Suprapubic skin (tissue), 4 donors: ENCODE data around the gene PARVB. TPM values are rescaled to one million over a fixed set of nuclear protein-coding genes. Genes with fewer than 3 reads are reported as not detected.

ENCODE experiments used
- DNase-seq, 2 donors: peaks; one replicate each; pipeline ENCODE4 v3.0.0-alpha.2; 2019; ENCODE audit warnings: low spot score in 2 of 2
- H3K27ac ChIP-seq: fragments of 200-600 bp; sonication (generic); one replicate; pipeline ENCODE4 v1.5.1; 2019
- H3K27me3 ChIP-seq: fragments of 200-600 bp; sonication (generic); one replicate; pipeline ENCODE4 v1.5.1; 2019
- H3K36me3 ChIP-seq: fragments of 200-600 bp; sonication (generic); one replicate; pipeline ENCODE4 v1.5.1; 2019
- H3K4me1 ChIP-seq: fragments of 200-600 bp; sonication (generic); one replicate; pipeline ENCODE4 v1.5.1; 2019
- H3K4me3 ChIP-seq: fragments of 200-600 bp; sonication (generic); one replicate; pipeline ENCODE4 v1.5.1; 2019; ENCODE audit warnings: mild to moderate bottlenecking
- H3K9me3 ChIP-seq: fragments of 200-600 bp; sonication (generic); one replicate; pipeline ENCODE4 v1.5.1; 2019
- EP300 ChIP-seq: sonication (generic); formaldehyde crosslinking; IDR thresholded peaks from one replicate; pipeline ENCODE4 v1.6.1; 2017; ENCODE audit warnings: antibody characterized with exemption
- POLR2A ChIP-seq, 2 donors: fragments of 450-650 bp; IDR thresholded peaks; one replicate each; pipeline ENCODE4 v1.6.1; 2017; ENCODE audit warnings: antibody characterized with exemption in 2 of 2, mild to moderate bottlenecking in 2 of 2, moderate library complexity in 2 of 2
- POLR2AphosphoS5 ChIP-seq, 3 donors: sonication (generic); formaldehyde crosslinking; IDR thresholded peaks; one replicate each; pipeline ENCODE4 v1.6.1; 2017; ENCODE audit warnings: antibody characterized with exemption in 3 of 3
- WGBS: methylation state at CpG from one replicate; pipeline ENCODE4 v1.1.5; 2018; 5-methylcytosine and 5-hydroxymethylcytosine counted together
- total RNA-seq, 4 donors: library from RNA; depleted of rRNA; stranded (reverse); fragments of >200 nt; gene quantifications; one replicate each; pipeline ENCODE4 v1.1.0, GENCODE V29; 2016
- TF ChIP-seq, protein P1 (sequence below), 2 donors: fragments of 200-600 bp in 1 of 2; fragments of 450-650 bp in 1 of 2; sonication (generic) in 1 of 2; IDR thresholded peaks; one replicate each; pipeline ENCODE4 v1.5.1; 2016 to 2019; ENCODE audit warnings: antibody characterized with exemption in 2 of 2, mild to moderate bottlenecking in 1 of 2, moderate library complexity in 1 of 2

PARVB gene
- total RNA-seq, 4 donors from 2014 or later: 9.7 to 17.8 (median 13.3) TPM

GRCh38 chr22:44173154-44173553, 149.1 kb downstream of the PARVB start:
- DNase-seq: no peak
- TF ChIP-seq, protein P1, sequence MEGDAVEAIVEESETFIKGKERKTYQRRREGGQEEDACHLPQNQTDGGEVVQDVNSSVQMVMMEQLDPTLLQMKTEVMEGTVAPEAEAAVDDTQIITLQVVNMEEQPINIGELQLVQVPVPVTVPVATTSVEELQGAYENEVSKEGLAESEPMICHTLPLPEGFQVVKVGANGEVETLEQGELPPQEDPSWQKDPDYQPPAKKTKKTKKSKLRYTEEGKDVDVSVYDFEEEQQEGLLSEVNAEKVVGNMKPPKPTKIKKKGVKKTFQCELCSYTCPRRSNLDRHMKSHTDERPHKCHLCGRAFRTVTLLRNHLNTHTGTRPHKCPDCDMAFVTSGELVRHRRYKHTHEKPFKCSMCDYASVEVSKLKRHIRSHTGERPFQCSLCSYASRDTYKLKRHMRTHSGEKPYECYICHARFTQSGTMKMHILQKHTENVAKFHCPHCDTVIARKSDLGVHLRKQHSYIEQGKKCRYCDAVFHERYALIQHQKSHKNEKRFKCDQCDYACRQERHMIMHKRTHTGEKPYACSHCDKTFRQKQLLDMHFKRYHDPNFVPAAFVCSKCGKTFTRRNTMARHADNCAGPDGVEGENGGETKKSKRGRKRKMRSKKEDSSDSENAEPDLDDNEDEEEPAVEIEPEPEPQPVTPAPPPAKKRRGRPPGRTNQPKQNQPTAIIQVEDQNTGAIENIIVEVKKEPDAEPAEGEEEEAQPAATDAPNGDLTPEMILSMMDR (IDR thresholded peaks at IDR 0.05): no peak
- TF ChIP-seq POLR2A (IDR thresholded peaks at IDR 0.05): no peak
- no peak for TF ChIP-seq EP300
- TF ChIP-seq POLR2AphosphoS5 (IDR thresholded peaks at IDR 0.05): no peak
- H3K4me1 ChIP-seq: no peaks in the 10 kb centered on the region
- H3K4me3 ChIP-seq: no peak overlapping the region
- H3K9me3 ChIP-seq: no peaks in the 10 kb centered on the region
- peak overlapping the region; percentile 47 for H3K27ac ChIP-seq
- H3K27me3 ChIP-seq: no peaks in the 10 kb centered on the region
- WGBS: 84% methylated on average over 10 of the region's 10 CpGs
- peaks cover 5% of the 10 kb centered on the region for H3K36me3 ChIP-seq

- no peak for DNase-seq
- no peaks in the 10 kb centered on the region for H3K9me3 ChIP-seq
- WGBS: 86% methylated on average over 8 of the region's 8 CpGs
- peaks cover 15% of the 10 kb centered on the region for H3K27me3 ChIP-seq
- H3K4me3 ChIP-seq: no peak overlapping the region
- no peaks in the 10 kb centered on the region for H3K36me3 ChIP-seq
- H3K27ac ChIP-seq: no peak overlapping the region
- TF ChIP-seq EP300: no peak
- TF ChIP-seq, protein P1 (IDR thresholded peaks at IDR 0.05): no peak
- no peak for TF ChIP-seq POLR2A (IDR thresholded peaks at IDR 0.05)
- no peak for TF ChIP-seq POLR2AphosphoS5 (IDR thresholded peaks at IDR 0.05)
- H3K4me1 ChIP-seq: no peaks in the 10 kb centered on the region
These were observed 151.6 kb downstream of the PARVB start for GRCh38 chr22:44175676-44176075.

- WGBS: 64% methylated on average over 10 of the region's 10 CpGs
- H3K4me1 ChIP-seq: no peaks in the 10 kb centered on the region
- H3K27me3 ChIP-seq: peaks cover 43% of the 10 kb centered on the region
- H3K27ac ChIP-seq: no peak overlapping the region
- H3K4me3 ChIP-seq: no peak overlapping the region
- TF ChIP-seq EP300: no peak
- no peak for TF ChIP-seq POLR2A (IDR thresholded peaks at IDR 0.05)
- no peak for TF ChIP-seq POLR2AphosphoS5 (IDR thresholded peaks at IDR 0.05)
- TF ChIP-seq, protein P1 (IDR thresholded peaks at IDR 0.05): no peak
- H3K9me3 ChIP-seq: no peaks in the 10 kb centered on the region
- DNase-seq: no peak
- H3K36me3 ChIP-seq: no peaks in the 10 kb centered on the region
These were observed 155.3 kb downstream of the PARVB start for GRCh38 chr22:44179196-44179988.

DNA sequence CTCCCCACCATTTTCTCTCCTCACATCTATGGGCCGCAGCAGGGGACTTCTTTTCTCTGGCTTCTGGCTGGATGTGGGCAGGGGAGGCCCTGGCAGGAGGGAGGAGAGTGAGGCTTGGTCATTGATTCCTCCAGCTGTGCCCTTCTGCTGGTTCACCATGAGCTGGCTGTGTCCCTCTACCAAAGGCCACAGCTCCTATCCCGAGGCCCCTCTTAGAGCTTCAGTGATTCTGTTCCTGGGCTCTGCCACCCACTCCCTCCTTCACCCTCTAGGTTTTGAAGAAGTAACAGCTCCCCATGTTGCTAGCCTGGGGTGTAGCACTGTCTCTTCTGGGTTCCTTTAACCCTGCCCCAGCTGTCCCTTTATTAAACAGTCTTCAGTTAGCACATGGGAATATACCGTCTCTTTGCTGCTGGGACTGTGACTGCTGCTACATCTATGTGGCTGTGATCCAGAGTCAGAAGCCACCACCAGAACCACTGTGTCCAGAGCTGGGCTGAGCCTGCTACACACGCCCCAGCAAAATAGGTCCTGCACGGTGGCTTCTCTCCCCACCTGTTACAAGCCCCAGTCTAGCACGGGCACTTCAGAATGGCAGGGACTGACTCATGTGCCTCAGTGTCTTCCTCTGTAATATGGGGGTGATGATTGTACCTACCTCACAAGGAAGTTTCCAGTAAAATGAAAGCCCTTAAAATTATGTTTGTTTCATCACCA, 156.0 kb downstream of the PARVB start:
- no peak for DNase-seq
- H3K4me3 ChIP-seq: no peak overlapping the region
- TF ChIP-seq POLR2A (IDR thresholded peaks at IDR 0.05): no peak
- TF ChIP-seq, protein P1 (IDR thresholded peaks at IDR 0.05): no peak
- no peak for TF ChIP-seq POLR2AphosphoS5 (IDR thresholded peaks at IDR 0.05)
- no peak for TF ChIP-seq EP300
- WGBS: 75% methylated on average over 6 of the region's 6 CpGs
- no peak overlapping the region for H3K27ac ChIP-seq
- H3K4me1 ChIP-seq: no peaks in the 10 kb centered on the region
- no peaks in the 10 kb centered on the region for H3K9me3 ChIP-seq
- peaks cover 43% of the 10 kb centered on the region for H3K27me3 ChIP-seq
- no peaks in the 10 kb centered on the region for H3K36me3 ChIP-seq

DNA sequence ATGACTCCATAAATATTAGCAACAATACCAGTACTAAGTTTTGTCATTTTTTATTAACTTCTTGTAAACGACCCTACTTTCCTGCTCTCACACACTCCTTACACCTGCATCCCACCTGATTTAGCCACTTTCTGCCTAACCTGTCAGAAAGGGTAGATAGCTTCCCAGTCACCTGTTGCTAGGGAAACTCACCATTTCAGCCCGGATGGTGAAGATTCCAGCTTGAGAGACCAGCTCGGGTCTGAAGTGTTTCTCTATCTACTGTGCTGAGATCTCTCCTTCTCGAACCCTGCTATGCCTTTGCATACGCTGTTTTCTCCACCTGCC, 156.6 kb downstream of the PARVB start, which contains the start of gene PARVG:
PARVG (plus strand) TSS at position 220 of the 327 bp plus-strand sequence. CDS start 2,405 bp downstream, outside the sequence.
- no peak for DNase-seq
- Histone ChIP-seq H3K4me3 (peak within 1 kb of the TSS; percentile 32), H3K27me3 (peaks cover 43% of the 10 kb centered on the region), H3K4me1 (no peaks in the 10 kb centered on the region), H3K9me3 (no peaks in the 10 kb centered on the region), H3K27ac (peak within 1 kb of the TSS; percentile 60), H3K36me3 (no peaks in the 10 kb centered on the region)
- WGBS: 71% methylated on average over 5 of the region's 5 CpGs
- TF ChIP-seq, protein P1 (IDR thresholded peaks at IDR 0.05): no peak
- TF ChIP-seq POLR2AphosphoS5 (IDR thresholded peaks at IDR 0.05): no peak
- TF ChIP-seq POLR2A (IDR thresholded peaks at IDR 0.05): no peak
- TF ChIP-seq EP300: no peak
